Common myeloid progenitor, CD34-positive (primary cell): ENCODE measurements around the gene CERCAM.

Experiments
- CTCF ChIA-PET: fragments of 350-600 bp; sonication (Branson Sonifier 250); formaldehyde crosslinking; loops from one replicate; lab custom pipeline; 2021; ENCODE audit warnings: antibody characterized with exemption; lab: Charles Lee
- POLR2A ChIA-PET: fragments of 350-600 bp; sonication (Branson Sonifier 250); formaldehyde crosslinking; loops from one replicate; lab custom pipeline; 2021; ENCODE audit warnings: antibody characterized with exemption; lab: Charles Lee
- DNase-seq, 3 donors: peaks; one replicate each; pipeline versions ENCODE4 v3.0.0 to v3.0.0-alpha.2; 2013
- H3K27ac ChIP-seq, 2 experiments: 1 replicate in 1 of 2; 2 replicates in 1 of 2; pipeline ENCODE4 v1.7.0; 2013; ENCODE audit warnings: inconsistent platforms in 2 of 2, low read length in 2 of 2, mild to moderate bottlenecking in 2 of 2, low read depth in 1 of 2, moderate library complexity in 1 of 2; ENCODE audit not compliant: severe bottlenecking in 2 of 2, insufficient read depth in 1 of 2, poor library complexity in 1 of 2
- H3K27me3 ChIP-seq, 5 experiments: replicated peaks in 2 of 5; 1 replicate in 3 of 5; 2 replicates in 2 of 5; pipeline versions ENCODE4 v1.6.1 to v1.7.0; 2013; ENCODE audit warnings: low read length in 4 of 5, mild to moderate bottlenecking in 2 of 5, moderate library complexity in 2 of 5, inconsistent platforms in 1 of 5; ENCODE audit not compliant: insufficient read depth in 5 of 5, control insufficient read depth in 4 of 5
- H3K36me3 ChIP-seq, 4 experiments: 1 replicate in 2 of 4; 2 replicates in 2 of 4; pipeline versions ENCODE4 v1.6.1 to v1.7.0; 2013; ENCODE audit warnings: low read length in 3 of 4, control low read depth in 1 of 4, mild to moderate bottlenecking in 1 of 4; ENCODE audit not compliant: control insufficient read depth in 4 of 4, insufficient read depth in 4 of 4
- H3K4me1 ChIP-seq, 4 experiments: 1 replicate in 3 of 4; 2 replicates in 1 of 4; pipeline versions ENCODE4 v1.6.1 to v1.7.1; 2013; ENCODE audit warnings: low read length in 3 of 4, mild to moderate bottlenecking in 3 of 4, control low read depth in 1 of 4, inconsistent platforms in 1 of 4, moderate library complexity in 1 of 4; ENCODE audit not compliant: control insufficient read depth in 4 of 4, insufficient read depth in 4 of 4; ENCODE audit errors: control extremely low read depth in 1 of 4
- H3K4me3 ChIP-seq, 7 experiments: 1 replicate in 4 of 7; 2 replicates in 3 of 7; pipeline versions ENCODE4 v1.5.1 to v1.7.0; 2013; ENCODE audit warnings: mild to moderate bottlenecking in 7 of 7, low read length in 6 of 7, moderate library complexity in 6 of 7, inconsistent platforms in 2 of 7, low read depth in 2 of 7, control low read depth in 1 of 7; ENCODE audit not compliant: insufficient read depth in 4 of 7, control insufficient read depth in 1 of 7; ENCODE audit errors: extremely low read depth in 1 of 7
- H3K9me3 ChIP-seq, 5 experiments: 1 replicate in 4 of 5; 2 replicates in 1 of 5; pipeline versions ENCODE4 v1.6.1 to v1.7.1; 2013; ENCODE audit warnings: low read length in 4 of 5, mild to moderate bottlenecking in 2 of 5, inconsistent platforms in 1 of 5, low read depth in 1 of 5, moderate library complexity in 1 of 5; ENCODE audit not compliant: control insufficient read depth in 4 of 5, insufficient read depth in 2 of 5; ENCODE audit errors: control extremely low read depth in 1 of 5
- WGBS: methylation state at CpG from one replicate; pipeline ENCODE4 v1.1.5; 2013; ENCODE audit not compliant: insufficient coverage; 5-methylcytosine and 5-hydroxymethylcytosine counted together

The CERCAM gene

GRCh38 chr9:128485414-128485855, 64.8 kb downstream of the CERCAM start:
- H3K36me3 ChIP-seq: peaks cover 22 to 85% (median 68%) of the 10 kb centered on the region in 4 experiments
- H3K4me3 ChIP-seq: no peak overlapping the region
- H3K4me1 ChIP-seq: no peaks in the 10 kb centered on the region
- no peaks in the 10 kb centered on the region for H3K27me3 ChIP-seq
- no peak overlapping the region for H3K27ac ChIP-seq
- POLR2A ChIA-PET: no interaction called here
- no peaks in the 10 kb centered on the region for H3K9me3 ChIP-seq
- no peak for DNase-seq
- WGBS: 96% methylated on average over 6 of the region's 7 CpGs
- CTCF ChIA-PET: interaction anchor here (0.8 to 1.7 kb wide), 3 partner anchors 9 to 65 kb away, joined by 3 to 6 read pairs (median 4); partner anchors contain the start of gene CERCAM

GRCh38 chr9:128486201-128486600, 65.5 kb downstream of the CERCAM start:
- Histone ChIP-seq H3K9me3 (no peaks in the 10 kb centered on the region), H3K27me3 (no peaks in the 10 kb centered on the region), H3K36me3 (peaks cover 20 to 83% (median 64%) of the 10 kb centered on the region in 4 experiments), H3K4me3 (no peak overlapping the region), H3K4me1 (no peaks in the 10 kb centered on the region), H3K27ac (no peak overlapping the region)
- no peak for DNase-seq
- POLR2A ChIA-PET: no interaction called here
- CTCF ChIA-PET: interaction anchor here (0.6 to 1.7 kb wide), 3 partner anchors 8 to 46 kb away, joined by 4 to 6 read pairs (median 4); no protein-coding TSS in a partner anchor
